Stimulated activated CD8-positive, alpha-beta memory T cell treated with anti-CD3 and anti-CD28 coated beads, Interleukin-12 subunit alpha, Interleukin-12 subunit beta, amount 100 ng/mL, for 4 hours (primary cell): ENCODE data around the gene ATP2C1.

Experiments used
- DNase-seq: peaks from one replicate; pipeline ENCODE4 v3.0.0-alpha.2; 2020; ENCODE audit warnings: low read depth

The ATP2C1 gene

DNA sequence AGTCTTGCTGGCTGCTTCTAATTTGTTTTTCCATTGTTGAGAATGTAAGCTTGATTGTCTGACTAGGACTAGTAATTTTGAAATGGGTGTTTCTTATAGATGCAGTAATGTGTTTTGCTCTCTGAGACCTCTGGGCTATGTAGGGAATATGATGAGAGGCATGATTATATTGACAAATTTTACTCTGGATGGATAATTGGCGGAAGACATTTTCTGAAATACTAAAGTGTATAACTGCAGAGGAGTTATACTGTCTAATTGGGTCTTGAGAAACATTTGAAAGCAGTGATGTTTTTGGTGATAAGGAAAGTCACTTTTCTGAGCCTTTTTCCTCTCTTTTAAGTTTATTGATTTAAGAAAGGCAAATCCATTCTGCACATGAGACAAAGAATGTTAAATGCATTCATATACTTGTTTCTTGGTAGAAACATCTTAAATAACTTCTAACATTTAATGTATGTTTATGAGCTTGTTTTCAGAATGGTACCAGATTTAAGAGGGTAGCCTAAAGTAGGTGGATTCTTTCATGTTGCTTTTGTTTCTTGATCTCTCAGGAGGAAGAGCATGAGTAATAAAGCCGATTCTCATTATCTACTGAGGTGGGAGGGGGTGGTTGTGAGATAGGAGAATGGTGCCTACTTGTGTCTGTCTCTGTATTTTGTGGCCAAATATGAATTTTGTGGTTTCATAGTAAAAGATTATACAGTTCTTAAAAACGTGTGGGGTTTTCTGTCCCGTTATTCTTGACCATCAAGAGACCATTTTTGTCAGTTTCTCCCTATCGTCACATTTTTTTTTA lies 2.0 kb downstream of the ATP2C1 start:
- DNase-seq = no peak

- no peak for DNase-seq
These were observed 3.4 kb downstream of the ATP2C1 start for GRCh38 chr3:130897316-130897715.

DNA sequence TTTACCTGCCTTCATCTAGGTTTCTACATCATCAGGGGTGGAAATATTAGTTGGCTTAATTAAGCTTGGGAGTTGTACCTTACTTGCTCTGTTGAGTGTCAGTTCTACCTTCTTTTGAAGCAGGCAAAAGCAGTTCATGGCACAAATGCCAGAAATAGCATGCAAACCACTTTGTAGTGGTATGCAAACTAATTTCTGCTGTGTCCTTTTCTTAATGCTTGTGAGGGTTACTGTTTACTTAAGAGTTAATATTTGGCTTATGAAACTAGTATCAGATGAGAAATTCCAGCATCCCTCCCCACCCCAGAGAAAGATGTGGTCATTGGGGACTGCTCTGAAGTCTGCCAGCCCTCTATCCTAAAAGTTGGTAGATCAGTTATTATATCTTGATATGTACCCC lies 7.1 kb downstream of the ATP2C1 start:
- DNase-seq = no peak

- DNase-seq = no peak
These were observed 7.8 kb downstream of the ATP2C1 start for GRCh38 chr3:130901463-130902204.

GRCh38 chr3:130903412-130903908 lies 9.6 kb downstream of the ATP2C1 start:
- DNase-seq = no peak

GRCh38 chr3:130904491-130904890 lies 10.6 kb downstream of the ATP2C1 start:
- DNase-seq = no peak

- DNase-seq = no peak
These were observed 11.7 kb downstream of the ATP2C1 start for GRCh38 chr3:130905551-130905950.

DNA sequence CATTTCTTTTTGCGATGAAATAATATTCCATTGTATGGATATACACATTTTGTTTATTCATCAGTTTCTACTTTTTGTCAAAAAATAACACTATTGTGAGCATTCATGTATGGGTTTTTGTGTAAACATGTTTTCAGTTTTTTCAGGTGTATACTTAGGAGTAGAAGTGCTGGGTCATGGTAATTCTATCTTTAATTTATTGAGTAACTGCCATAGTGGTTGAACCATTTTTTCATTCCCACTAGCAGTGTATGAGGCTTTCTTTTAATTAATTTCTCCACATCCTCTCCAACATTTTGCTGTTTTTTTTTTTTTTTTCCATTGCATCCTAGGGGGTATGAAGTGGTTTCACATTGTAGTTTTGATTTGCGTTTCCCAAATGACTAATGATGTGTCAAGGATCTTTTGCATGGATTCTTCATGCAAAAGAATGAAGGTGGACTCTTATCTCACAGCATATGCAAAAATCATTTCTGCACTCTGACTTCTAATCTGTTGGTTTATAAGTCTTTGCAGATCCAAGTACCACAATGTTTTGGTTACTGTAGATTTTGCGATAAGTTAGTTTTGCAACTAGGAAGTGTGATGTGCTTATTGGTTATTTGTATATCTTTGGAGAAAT lies 12.6 kb downstream of the ATP2C1 start:
- DNase-seq = no peak

GRCh38 chr3:130907500-130907899 lies 13.6 kb downstream of the ATP2C1 start:
- no peak for DNase-seq

GRCh38 chr3:130907966-130908365 lies 14.1 kb downstream of the ATP2C1 start:
- DNase-seq = no peak

GRCh38 chr3:130915567-130916292 lies 21.8 kb downstream of the ATP2C1 start:
- DNase-seq = no peak

GRCh38 chr3:130916507-130917167 lies 22.8 kb downstream of the ATP2C1 start:
- DNase-seq = no peak

DNA sequence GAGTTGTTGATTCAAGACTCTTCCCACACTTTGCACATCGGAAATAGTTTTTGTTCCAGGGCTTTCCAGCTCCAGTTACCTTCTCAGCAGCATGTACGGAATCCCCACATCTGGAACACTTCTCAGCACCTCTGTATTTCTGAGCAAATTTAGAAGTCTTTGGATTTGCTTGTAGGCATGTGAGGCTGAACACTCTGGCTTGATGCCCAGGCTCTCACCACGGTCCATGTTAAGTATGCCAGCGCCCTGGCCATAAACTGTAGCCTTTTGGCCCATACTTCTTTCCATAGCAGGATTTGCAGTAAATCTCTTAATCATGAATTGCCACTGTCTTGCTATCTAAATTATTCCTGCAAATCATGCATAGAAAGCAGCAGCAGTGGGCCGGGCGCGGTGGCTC lies 24.4 kb downstream of the ATP2C1 start:
- DNase-seq = no peak

GRCh38 chr3:130925628-130926027 lies 31.7 kb downstream of the ATP2C1 start:
- DNase-seq = no peak

DNA sequence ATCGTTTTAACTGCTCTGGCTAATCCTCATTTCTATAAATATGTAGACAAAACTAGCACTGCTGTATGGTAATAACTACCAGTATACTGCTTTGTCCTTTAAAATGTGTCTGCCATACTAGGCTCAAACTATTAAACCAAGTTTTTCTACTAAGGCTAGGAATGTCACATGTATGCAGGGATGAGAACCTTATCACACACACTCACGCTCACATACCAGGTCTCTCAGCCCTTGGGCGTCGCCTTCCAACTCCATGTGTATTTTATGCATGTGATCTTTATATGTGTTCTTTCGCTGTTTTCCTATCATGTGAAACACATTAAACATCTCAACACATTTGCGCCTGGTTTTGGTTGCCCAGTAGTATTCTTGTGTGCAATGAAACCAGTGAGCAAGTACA lies 32.6 kb downstream of the ATP2C1 start:
- DNase-seq = no peak

GRCh38 chr3:130929804-130930203 lies 35.9 kb downstream of the ATP2C1 start:
- DNase-seq = no peak

- no peak for DNase-seq
These were observed 39.1 kb downstream of the ATP2C1 start for GRCh38 chr3:130932979-130933378.

GRCh38 chr3:130933801-130934345 lies 40.0 kb downstream of the ATP2C1 start:
- no peak for DNase-seq

DNA sequence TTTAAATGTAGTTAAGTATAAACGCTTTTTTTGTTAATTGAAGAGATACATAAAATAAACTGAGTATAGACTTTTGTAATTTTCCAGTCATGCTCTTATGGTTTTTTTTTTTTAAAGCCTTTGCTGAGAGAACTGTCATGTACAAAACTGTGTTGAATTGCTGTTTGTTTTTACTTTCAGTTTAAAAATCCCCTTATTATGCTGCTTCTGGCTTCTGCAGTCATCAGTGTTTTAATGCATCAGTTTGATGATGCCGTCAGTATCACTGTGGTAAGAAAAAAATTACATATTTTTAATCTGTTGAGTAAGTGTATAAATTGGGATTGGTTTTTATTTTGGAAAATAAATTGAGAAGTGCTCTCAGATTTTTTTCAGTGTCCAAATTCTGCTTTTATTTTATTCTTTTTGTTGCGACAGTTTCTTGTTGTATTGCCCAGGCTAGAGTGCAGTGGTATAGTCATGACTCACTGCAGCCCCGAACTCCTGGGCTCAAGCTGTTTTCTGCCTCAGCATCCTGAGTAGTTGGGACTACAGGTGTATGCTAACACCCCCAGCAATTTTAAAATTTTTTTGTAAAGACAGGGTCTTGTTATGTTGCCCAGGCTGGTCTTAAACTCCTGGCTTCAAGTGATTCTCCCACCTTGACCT lies 40.7 kb downstream of the ATP2C1 start:
- no peak for DNase-seq

- no peak for DNase-seq
These were observed 42.0 kb downstream of the ATP2C1 start for GRCh38 chr3:130935761-130936492.
